HepG2 (cell line): Measurements from ENCODE around the gene CD80. TPM values are rescaled to one million over a fixed set of nuclear protein-coding genes. Genes with fewer than 3 reads are reported as not detected.

ENCODE experiments used
- ATAC-seq: fragments of 200-7000 bp; cut with Tn5 transposase; 3 replicates; pipeline ENCODE4 v1.9.1; 2020; ENCODE audit warnings: mild to moderate bottlenecking, moderate library complexity
- BruUV-seq: library from RNA; stranded (reverse); fragments of 400-500 nt; replicated peaks from 2 replicates; lab custom pipeline; 2021; lab: Mats Ljungman, UMichigan
- CTCF ChIA-PET: fragments of 300-600 bp; formaldehyde crosslinking; extraction: SDS; loops from one replicate; lab custom pipeline; 2021; ENCODE audit warnings: low total read pairs, inconsistent platforms, low intra/inter-chr PET ratio; lab: Yijun Ruan, JAX
- POLR2A ChIA-PET: fragments of 350-600 bp; sonication (Branson Sonifier 250); formaldehyde crosslinking; loops from one replicate; lab custom pipeline; 2020; ENCODE audit warnings: antibody characterized with exemption, inconsistent platforms; lab: Yijun Ruan, JAX
- DNase-seq: peaks from one replicate; pipeline ENCODE4 v3.0.0-alpha.2; 2015; ENCODE audit warnings: low spot score
- FAIRE-seq: peaks from 3 replicates; lab custom pipeline; 2011; peaks lifted over from hg19 to GRCh38; lab: Jason Lieb, UNC
- H2AFZ ChIP-seq: one replicate; pipeline ENCODE4 v1.6.1; 2011; ENCODE audit warnings: low read length, inconsistent platforms
- H3K27ac ChIP-seq: fragments of 300-600 bp; 3 replicates; pipeline ENCODE4 v1.8.0; 2011; ENCODE audit warnings: mixed run types, mild to moderate bottlenecking, mixed read lengths, low read length, inconsistent platforms; ENCODE audit not compliant: insufficient read depth; ENCODE audit errors: extremely low read length
- H3K27me3 ChIP-seq, 2 experiments: fragments of 200-600 bp in 1 of 2; 2 replicates in 1 of 2; 3 replicates in 1 of 2; pipeline versions ENCODE4 v1.6.0 to v1.8.0; 2011; ENCODE audit warnings: low read length in 2 of 2, mild to moderate bottlenecking in 2 of 2, moderate library complexity in 2 of 2, inconsistent platforms in 1 of 2; ENCODE audit not compliant: insufficient read depth in 2 of 2, control insufficient read depth in 1 of 2
- H3K36me3 ChIP-seq, 2 experiments: fragments of 200-600 bp in 1 of 2; replicated peaks in 1 of 2; 2 replicates in 1 of 2; 3 replicates in 1 of 2; pipeline versions ENCODE4 v1.5.1 to v1.8.0; 2011; ENCODE audit warnings: low read length in 2 of 2, inconsistent platforms in 1 of 2; ENCODE audit not compliant: insufficient read depth in 2 of 2, control insufficient read depth in 1 of 2
- H3K4me1 ChIP-seq: 2 replicates; pipeline ENCODE4 v1.5.1; 2012; ENCODE audit warnings: low read length, inconsistent platforms; ENCODE audit not compliant: insufficient read depth
- H3K4me2 ChIP-seq: 2 replicates; pipeline ENCODE4 v1.6.0; 2011; ENCODE audit warnings: low read depth, low read length, inconsistent platforms
- H3K4me3 ChIP-seq, 3 experiments: fragments of 200-600 bp in 1 of 3; sonication (generic), shearing (Covaris generic) in 1 of 3; replicated peaks in 1 of 3; 2 replicates each; pipeline ENCODE4 v1.5.1; 2011 to 2016; ENCODE audit warnings: low read length in 3 of 3, inconsistent platforms in 2 of 3, low read depth in 2 of 3, mild to moderate bottlenecking in 2 of 3, control low read depth in 1 of 3, mixed read lengths in 1 of 3; ENCODE audit not compliant: insufficient read depth in 1 of 3
- H3K79me2 ChIP-seq: one replicate; pipeline ENCODE4 v1.6.1; 2011; ENCODE audit warnings: low read length, inconsistent platforms; ENCODE audit not compliant: insufficient read depth
- H3K9ac ChIP-seq: 2 replicates; pipeline ENCODE4 v1.6.0; 2011; ENCODE audit warnings: mild to moderate bottlenecking, low read depth, low read length, inconsistent platforms; ENCODE audit not compliant: insufficient read depth
- H3K9me3 ChIP-seq: 2 replicates; pipeline ENCODE4 v1.5.1; 2012; ENCODE audit warnings: mild to moderate bottlenecking, low read length
- H4K20me1 ChIP-seq: 2 replicates; pipeline ENCODE4 v1.6.0; 2011; ENCODE audit warnings: inconsistent platforms, mild to moderate bottlenecking, low read length, moderate library complexity; ENCODE audit not compliant: insufficient read depth
- SETDB1 ChIP-seq: sonication (generic); formaldehyde crosslinking; IDR thresholded peaks from 2 replicates; pipeline ENCODE4 v1.5.1; 2020; ENCODE audit warnings: missing genetic modification reagents, mild to moderate bottlenecking, borderline replicate concordance
- ZNF251 ChIP-seq: sonication (generic); formaldehyde crosslinking; IDR thresholded peaks from 2 replicates; pipeline ENCODE4 v1.9.0; 2021; ENCODE audit warnings: mild to moderate bottlenecking, missing genetic modification reagents
- ZNF282 ChIP-seq: fragments of 450-650 bp; IDR thresholded peaks from 2 replicates; pipeline ENCODE4 v1.6.1; 2018; ENCODE audit not compliant: partially characterized antibody
- ZNF326 ChIP-seq: sonication (generic); formaldehyde crosslinking; IDR thresholded peaks from 2 replicates; pipeline ENCODE4 v1.4.0; 2020; ENCODE audit warnings: missing genetic modification reagents, borderline replicate concordance
- WGBS: methylation state at CpG from one replicate; pipeline ENCODE4 v1.1.6; 2017; ENCODE audit warnings: low lambda C conversion rate; 5-methylcytosine and 5-hydroxymethylcytosine counted together
- in situ Hi-C: cut with HindIII; loops from 2 replicates; pipeline ENCODE4 v1.10.0; 2017; ENCODE audit warnings: low pct_unique_long_range_greater_than_20kb; ENCODE audit not compliant: extremely low pct_ligation_motif_present
- intact Hi-C: fragments of 100-400 bp; cut with micrococcal nuclease; formaldehyde crosslinking; loops from one replicate; pipeline ENCODE4 v1.10.0; 2022; ENCODE audit not compliant: unreplicated experiment
- polyA plus RNA-seq, 8 experiments: library from polyadenylated mRNA; depleted of rRNA in 3 of 8; stranded (reverse) in 7 of 8; unstranded in 1 of 8; fragments of >200 nt; fragmentation: Illumina TruSeq in 4 of 8; extraction: Trizol in 4 of 8; gene quantifications; 2 replicates each; pipeline versions ENCODE4 v1.2.1 to v1.2.3, GENCODE V29; 2011 to 2016; ENCODE audit warnings: low read depth in 4 of 8, missing spikeins in 1 of 8, mixed read lengths in 1 of 8; ENCODE audit not compliant: insufficient read depth in 1 of 8
- total RNA-seq, 5 experiments: library from RNA; depleted of rRNA; stranded (reverse); fragments of >200 nt; fragmentation: Illumina TruSeq; extraction: Trizol; gene quantifications; 2 replicates each; pipeline ENCODE4 v1.2.3, GENCODE V29; 2016; ENCODE audit warnings: low read depth in 1 of 5
- TF ChIP-seq, protein P1 (sequence below): sonication (generic); formaldehyde crosslinking; IDR thresholded peaks from 2 replicates; pipeline ENCODE4 v1.4.0; 2020; ENCODE audit warnings: missing genetic modification reagents, borderline replicate concordance
- TF ChIP-seq, protein P2 (sequence below): sonication (generic); formaldehyde crosslinking; IDR thresholded peaks from 2 replicates; pipeline ENCODE4 v1.8.1; 2022; ENCODE audit warnings: low read depth, mild to moderate bottlenecking, missing genetic modification reagents
- TF ChIP-seq, protein P3 (sequence below): conservative IDR thresholded peaks from 2 replicates; pipeline ENCODE4 v1.6.1; 2018; ENCODE audit warnings: missing genetic modification reagents

Gene CD80
- total and polyA plus RNA-seq, 2 of the 13 experiments (the other 11 are each of a cell fraction or from before 2014, with no cell fraction given), result not detected

- Histone ChIP-seq H3K27me3 (peaks cover 0 to 1% of the 10 kb centered on the region in 2 experiments; a peak in 3 of 5 replicates), H3K9ac (no peak overlapping the region), H3K4me2 (no peak overlapping the region), H3K36me3 (no peaks in the 10 kb centered on the region)
- no TSS peak for BruUV-seq
- in situ Hi-C loops, result no loop called here
- 82% methylated on average over 5 of the region's 11 CpGs for WGBS
- TF ChIP-seq SETDB1 (CRISPR knock-in tag), result no peak
- TF ChIP-seq, protein P1, sequence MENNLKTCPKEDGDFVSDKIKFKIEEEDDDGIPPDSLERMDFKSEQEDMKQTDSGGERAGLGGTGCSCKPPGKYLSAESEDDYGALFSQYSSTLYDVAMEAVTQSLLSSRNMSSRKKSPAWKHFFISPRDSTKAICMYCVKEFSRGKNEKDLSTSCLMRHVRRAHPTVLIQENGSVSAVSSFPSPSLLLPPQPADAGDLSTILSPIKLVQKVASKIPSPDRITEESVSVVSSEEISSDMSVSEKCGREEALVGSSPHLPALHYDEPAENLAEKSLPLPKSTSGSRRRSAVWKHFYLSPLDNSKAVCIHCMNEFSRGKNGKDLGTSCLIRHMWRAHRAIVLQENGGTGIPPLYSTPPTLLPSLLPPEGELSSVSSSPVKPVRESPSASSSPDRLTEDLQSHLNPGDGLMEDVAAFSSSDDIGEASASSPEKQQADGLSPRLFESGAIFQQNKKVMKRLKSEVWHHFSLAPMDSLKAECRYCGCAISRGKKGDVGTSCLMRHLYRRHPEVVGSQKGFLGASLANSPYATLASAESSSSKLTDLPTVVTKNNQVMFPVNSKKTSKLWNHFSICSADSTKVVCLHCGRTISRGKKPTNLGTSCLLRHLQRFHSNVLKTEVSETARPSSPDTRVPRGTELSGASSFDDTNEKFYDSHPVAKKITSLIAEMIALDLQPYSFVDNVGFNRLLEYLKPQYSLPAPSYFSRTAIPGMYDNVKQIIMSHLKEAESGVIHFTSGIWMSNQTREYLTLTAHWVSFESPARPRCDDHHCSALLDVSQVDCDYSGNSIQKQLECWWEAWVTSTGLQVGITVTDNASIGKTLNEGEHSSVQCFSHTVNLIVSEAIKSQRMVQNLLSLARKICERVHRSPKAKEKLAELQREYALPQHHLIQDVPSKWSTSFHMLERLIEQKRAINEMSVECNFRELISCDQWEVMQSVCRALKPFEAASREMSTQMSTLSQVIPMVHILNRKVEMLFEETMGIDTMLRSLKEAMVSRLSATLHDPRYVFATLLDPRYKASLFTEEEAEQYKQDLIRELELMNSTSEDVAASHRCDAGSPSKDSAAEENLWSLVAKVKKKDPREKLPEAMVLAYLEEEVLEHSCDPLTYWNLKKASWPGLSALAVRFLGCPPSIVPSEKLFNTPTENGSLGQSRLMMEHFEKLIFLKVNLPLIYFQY (CRISPR knock-in tag), result no peak
- TF ChIP-seq ZNF251 (CRISPR knock-in tag), result no peak
- TF ChIP-seq, protein P2, sequence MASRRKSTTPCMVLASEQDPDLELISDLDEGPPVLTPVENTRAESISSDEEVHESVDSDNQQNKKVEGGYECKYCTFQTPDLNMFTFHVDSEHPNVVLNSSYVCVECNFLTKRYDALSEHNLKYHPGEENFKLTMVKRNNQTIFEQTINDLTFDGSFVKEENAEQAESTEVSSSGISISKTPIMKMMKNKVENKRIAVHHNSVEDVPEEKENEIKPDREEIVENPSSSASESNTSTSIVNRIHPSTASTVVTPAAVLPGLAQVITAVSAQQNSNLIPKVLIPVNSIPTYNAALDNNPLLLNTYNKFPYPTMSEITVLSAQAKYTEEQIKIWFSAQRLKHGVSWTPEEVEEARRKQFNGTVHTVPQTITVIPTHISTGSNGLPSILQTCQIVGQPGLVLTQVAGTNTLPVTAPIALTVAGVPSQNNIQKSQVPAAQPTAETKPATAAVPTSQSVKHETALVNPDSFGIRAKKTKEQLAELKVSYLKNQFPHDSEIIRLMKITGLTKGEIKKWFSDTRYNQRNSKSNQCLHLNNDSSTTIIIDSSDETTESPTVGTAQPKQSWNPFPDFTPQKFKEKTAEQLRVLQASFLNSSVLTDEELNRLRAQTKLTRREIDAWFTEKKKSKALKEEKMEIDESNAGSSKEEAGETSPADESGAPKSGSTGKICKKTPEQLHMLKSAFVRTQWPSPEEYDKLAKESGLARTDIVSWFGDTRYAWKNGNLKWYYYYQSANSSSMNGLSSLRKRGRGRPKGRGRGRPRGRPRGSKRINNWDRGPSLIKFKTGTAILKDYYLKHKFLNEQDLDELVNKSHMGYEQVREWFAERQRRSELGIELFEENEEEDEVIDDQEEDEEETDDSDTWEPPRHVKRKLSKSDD (CRISPR knock-in tag), result no peak
- TF ChIP-seq, protein P3, sequence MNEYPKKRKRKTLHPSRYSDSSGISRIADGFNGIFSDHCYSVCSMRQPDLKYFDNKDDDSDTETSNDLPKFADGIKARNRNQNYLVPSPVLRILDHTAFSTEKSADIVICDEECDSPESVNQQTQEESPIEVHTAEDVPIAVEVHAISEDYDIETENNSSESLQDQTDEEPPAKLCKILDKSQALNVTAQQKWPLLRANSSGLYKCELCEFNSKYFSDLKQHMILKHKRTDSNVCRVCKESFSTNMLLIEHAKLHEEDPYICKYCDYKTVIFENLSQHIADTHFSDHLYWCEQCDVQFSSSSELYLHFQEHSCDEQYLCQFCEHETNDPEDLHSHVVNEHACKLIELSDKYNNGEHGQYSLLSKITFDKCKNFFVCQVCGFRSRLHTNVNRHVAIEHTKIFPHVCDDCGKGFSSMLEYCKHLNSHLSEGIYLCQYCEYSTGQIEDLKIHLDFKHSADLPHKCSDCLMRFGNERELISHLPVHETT (CRISPR knock-in tag), result no peak
- TF ChIP-seq ZNF326 (CRISPR knock-in tag), result no peak
- no peak for TF ChIP-seq ZNF282
- TF ChIP-seq, all 625 proteins: peak for 0
- peaks cover 9% of the 10 kb centered on the region for H3K9me3 ChIP-seq
- ChIA-PET CTCF (no interaction called here), POLR2A (no interaction called here)
- no peaks in the 10 kb centered on the region for H3K79me2 ChIP-seq
- intact Hi-C loops, result no loop called here
- H3K27ac ChIP-seq, result no peak overlapping the region
- H4K20me1 ChIP-seq, result no peaks in the 10 kb centered on the region
- FAIRE-seq, result no peak
- no peak overlapping the region for H3K4me3 ChIP-seq
- H2AFZ ChIP-seq, result no peak overlapping the region
- no peak for ATAC-seq
- no peaks in the 10 kb centered on the region for H3K4me1 ChIP-seq
- no peak for DNase-seq
These were observed 26.6 kb upstream of the CD80 start for GRCh38 chr3:119585856-119586570.
